Activated CD8-positive, alpha-beta T cell treated with anti-CD3 and anti-CD28 coated beads for 36 hours (primary cell): ENCODE measurements around the gene TRIO. TPM values are rescaled to one million over a fixed set of nuclear protein-coding genes. Genes with fewer than 3 reads are reported as not detected.

Source experiments
- ATAC-seq: fragments of 200-7000 bp; cut with Tn5 transposase; one replicate; pipeline ENCODE4 v1.10.0; 2021; ENCODE audit warnings: mild to moderate bottlenecking, moderate library complexity
- CTCF ChIA-PET: fragments of 350-600 bp; sonication (Branson Sonifier 250); formaldehyde crosslinking; loops from one replicate; lab custom pipeline; 2021; ENCODE audit warnings: antibody characterized with exemption; lab: Charles Lee
- POLR2A ChIA-PET: fragments of 350-600 bp; sonication (Branson Sonifier 250); formaldehyde crosslinking; loops from one replicate; lab custom pipeline; 2021; ENCODE audit warnings: antibody characterized with exemption; lab: Charles Lee
- DNase-seq: peaks from one replicate; pipeline ENCODE4 v3.0.0-alpha.2; 2020
- H3K27ac Mint-ChIP-seq: one replicate; pipeline ENCODE4 v1.8.0; 2021; ENCODE audit warnings: mild to moderate bottlenecking, mixed read lengths
- H3K27me3 Mint-ChIP-seq: one replicate; pipeline ENCODE4 v1.8.0; 2021; ENCODE audit warnings: mixed read lengths
- H3K36me3 Mint-ChIP-seq: one replicate; pipeline ENCODE4 v1.8.0; 2021; ENCODE audit warnings: low read depth, mixed read lengths
- H3K4me1 Mint-ChIP-seq: one replicate; pipeline ENCODE4 v1.8.0; 2021; ENCODE audit warnings: low read depth, mixed read lengths
- H3K4me3 Mint-ChIP-seq: one replicate; pipeline ENCODE4 v1.8.0; 2021; ENCODE audit warnings: mild to moderate bottlenecking, moderate library complexity, mixed read lengths
- H3K9me3 Mint-ChIP-seq: one replicate; pipeline ENCODE4 v1.8.0; 2021; ENCODE audit warnings: mixed read lengths
- CTCF ChIP-seq: fragments of 200-600 bp; IDR thresholded peaks from one replicate; pipeline ENCODE4 v1.8.0; 2022; ENCODE audit warnings: antibody characterized with exemption, mild to moderate bottlenecking
- intact Hi-C: fragments of 100-400 bp; cut with micrococcal nuclease; formaldehyde crosslinking; loops from one replicate; pipeline ENCODE4 v1.10.0; 2022
- total RNA-seq, 2 experiments: library from RNA; stranded (reverse); gene quantifications; one replicate each; pipeline ENCODE4 v1.2.3, GENCODE V29; 2021

The TRIO gene
- total RNA-seq, 2 experiments from 2014 or later: 11.4 to 11.5 TPM

- TF ChIP-seq CTCF: no peak
- CTCF ChIA-PET: no interaction called here
- H3K36me3 Mint-ChIP-seq: no peaks in the 10 kb centered on the region
- no peak for DNase-seq
- peaks cover 3% of the 10 kb centered on the region for H3K27me3 Mint-ChIP-seq
- no peak overlapping the region for H3K4me3 Mint-ChIP-seq
- no peak overlapping the region for H3K27ac Mint-ChIP-seq
- ATAC-seq: no peak
- no peaks in the 10 kb centered on the region for H3K4me1 Mint-ChIP-seq
- intact Hi-C loops: no loop called here
- POLR2A ChIA-PET: no interaction called here
- peaks cover 5% of the 10 kb centered on the region for H3K9me3 Mint-ChIP-seq
These were observed 24.2 kb downstream of the TRIO start for GRCh38 chr5:14167211-14167845.

GRCh38 chr5:14168144-14168792 is 25.1 kb downstream of the TRIO start:
- TF ChIP-seq CTCF: no peak
- POLR2A ChIA-PET: interaction anchor here (0.6 kb wide), 1 partner anchor 112 kb away, joined by 3 read pairs; no protein-coding TSS in a partner anchor

GRCh38 chr5:14168793-14169262 is 25.7 kb downstream of the TRIO start:
- H3K36me3 Mint-ChIP-seq: no peaks in the 10 kb centered on the region

More at GRCh38 chr5:14168144-14168792, 25.1 kb downstream of the TRIO start:
- DNase-seq (no peak), ATAC-seq (no peak)
- no peak overlapping the region for H3K4me3 Mint-ChIP-seq
- H3K9me3 Mint-ChIP-seq: peaks cover 5% of the 10 kb centered on the region
- CTCF ChIA-PET: interaction anchor here (0.5 kb wide), 1 partner anchor 11 kb away, joined by 3 read pairs; no protein-coding TSS in a partner anchor
- no peak overlapping the region for H3K27ac Mint-ChIP-seq
- H3K4me1 Mint-ChIP-seq: no peaks in the 10 kb centered on the region
- peaks cover 8% of the 10 kb centered on the region for H3K27me3 Mint-ChIP-seq
- H3K36me3 Mint-ChIP-seq: no peaks in the 10 kb centered on the region
- intact Hi-C loops: no loop called here

GRCh38 chr5:14171046-14171445 is 27.9 kb downstream of the TRIO start:
- Mint-ChIP-seq H3K4me1 (no peaks in the 10 kb centered on the region), H3K9me3 (no peaks in the 10 kb centered on the region), H3K27me3 (peaks cover 18% of the 10 kb centered on the region), H3K36me3 (no peaks in the 10 kb centered on the region), H3K4me3 (no peak overlapping the region), H3K27ac (no peak overlapping the region)
- POLR2A ChIA-PET: no interaction called here
- CTCF ChIA-PET: no interaction called here
- ATAC-seq (no peak), DNase-seq (no peak)
- no peak for TF ChIP-seq CTCF
- intact Hi-C loops: no loop called here

More at GRCh38 chr5:14168793-14169262, 25.7 kb downstream of the TRIO start:
- no peak for ATAC-seq
- Mint-ChIP-seq H3K27me3 (peaks cover 13% of the 10 kb centered on the region), H3K4me1 (no peaks in the 10 kb centered on the region), H3K4me3 (no peak overlapping the region), H3K9me3 (peaks cover 5% of the 10 kb centered on the region), H3K27ac (no peak overlapping the region)
- ChIA-PET CTCF (interaction anchor here (0.5 kb wide), 1 partner anchor 12 kb away, joined by 3 read pairs; no protein-coding TSS in a partner anchor), POLR2A (interaction anchor here (0.6 kb wide), 1 partner anchor 111 kb away, joined by 3 read pairs; no protein-coding TSS in a partner anchor)
- no peak for DNase-seq
- TF ChIP-seq CTCF: no peak
- intact Hi-C loops: no loop called here

- Mint-ChIP-seq H3K27me3 (peaks cover 18% of the 10 kb centered on the region), H3K36me3 (no peaks in the 10 kb centered on the region), H3K4me3 (no peak overlapping the region), H3K27ac (no peak overlapping the region), H3K9me3 (no peaks in the 10 kb centered on the region), H3K4me1 (no peaks in the 10 kb centered on the region)
- DNase-seq (no peak), ATAC-seq (no peak)
- ChIA-PET CTCF (no interaction called here), POLR2A (no interaction called here)
- TF ChIP-seq CTCF: no peak
- intact Hi-C loops: no loop called here
These were observed 28.5 kb downstream of the TRIO start for GRCh38 chr5:14171621-14172020.
